Chondrocyte (in vitro differentiated cells): Measurements from ENCODE around the gene FGF19. TPM values are rescaled to one million over a fixed set of nuclear protein-coding genes. Genes with fewer than 3 reads are reported as not detected.

Experiments
- DNase-seq: peaks from one replicate; pipeline ENCODE4 v3.0.0; 2021; ENCODE audit warnings: mixed read lengths, low spot score
- H3K27ac Mint-ChIP-seq: one replicate; pipeline ENCODE4 v1.8.0; 2021; ENCODE audit warnings: mild to moderate bottlenecking, moderate library complexity, mixed read lengths; ENCODE audit not compliant: unreplicated experiment
- H3K27me3 Mint-ChIP-seq: 2 replicates; pipeline ENCODE4 v1.8.0; 2021; ENCODE audit warnings: low read depth, mixed read lengths
- H3K36me3 Mint-ChIP-seq: 2 replicates; pipeline ENCODE4 v1.8.0; 2021; ENCODE audit warnings: low read depth, mixed read lengths
- H3K4me1 Mint-ChIP-seq: 2 replicates; pipeline ENCODE4 v1.8.0; 2021; ENCODE audit warnings: low read depth, mild to moderate bottlenecking, mixed read lengths
- H3K4me3 Mint-ChIP-seq: one replicate; pipeline ENCODE4 v1.8.0; 2021; ENCODE audit warnings: mild to moderate bottlenecking, moderate library complexity, mixed read lengths; ENCODE audit not compliant: unreplicated experiment
- H3K9me3 Mint-ChIP-seq: 2 replicates; pipeline ENCODE4 v1.8.0; 2021; ENCODE audit warnings: low read depth, mixed read lengths
- total RNA-seq: library from RNA; stranded (reverse); gene quantifications from 3 replicates; pipeline ENCODE4 v1.2.1, GENCODE V29; 2021
- TF ChIP-seq, protein P1 (sequence below): fragments of 200-600 bp; sonication (generic); IDR thresholded peaks from 2 replicates; pipeline ENCODE4 v1.5.0; 2021; ENCODE audit warnings: antibody characterized with exemption, mild to moderate bottlenecking, moderate library complexity

Gene FGF19
- total RNA-seq, 1 donor from 2014 or later: not detected

DNA sequence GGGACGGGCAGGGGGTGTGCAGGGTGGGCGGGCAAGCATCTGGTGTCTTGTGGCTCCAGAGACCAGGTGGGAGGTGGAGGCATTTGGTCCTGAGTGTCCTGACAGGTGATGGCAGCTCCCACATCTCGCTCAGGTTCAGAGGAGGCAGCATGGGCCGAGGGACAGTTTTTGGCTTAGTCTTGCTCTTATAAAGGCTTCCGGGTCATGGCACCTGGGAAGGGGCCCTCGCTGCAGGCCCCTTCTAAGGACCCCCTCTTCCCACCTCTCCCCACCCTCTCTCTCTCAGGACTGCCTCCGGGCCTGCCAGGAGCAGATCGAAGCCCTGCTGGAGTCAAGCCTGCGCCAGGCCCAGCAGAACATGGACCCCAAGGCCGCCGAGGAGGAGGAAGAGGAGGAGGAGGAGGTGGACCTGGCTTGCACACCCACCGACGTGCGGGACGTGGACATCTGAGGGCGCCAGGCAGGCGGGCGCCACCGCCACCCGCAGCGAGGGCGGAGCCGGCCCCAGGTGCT lies 52.9 kb downstream of the FGF19 start:
- Mint-ChIP-seq H3K4me3 (no peak overlapping the region), H3K4me1 (peaks cover 2% of the 10 kb centered on the region), H3K27me3 (no peaks in the 10 kb centered on the region), H3K27ac (no peak overlapping the region), H3K36me3 (peaks cover 14% of the 10 kb centered on the region), H3K9me3 (no peaks in the 10 kb centered on the region)
- TF ChIP-seq, protein P1, sequence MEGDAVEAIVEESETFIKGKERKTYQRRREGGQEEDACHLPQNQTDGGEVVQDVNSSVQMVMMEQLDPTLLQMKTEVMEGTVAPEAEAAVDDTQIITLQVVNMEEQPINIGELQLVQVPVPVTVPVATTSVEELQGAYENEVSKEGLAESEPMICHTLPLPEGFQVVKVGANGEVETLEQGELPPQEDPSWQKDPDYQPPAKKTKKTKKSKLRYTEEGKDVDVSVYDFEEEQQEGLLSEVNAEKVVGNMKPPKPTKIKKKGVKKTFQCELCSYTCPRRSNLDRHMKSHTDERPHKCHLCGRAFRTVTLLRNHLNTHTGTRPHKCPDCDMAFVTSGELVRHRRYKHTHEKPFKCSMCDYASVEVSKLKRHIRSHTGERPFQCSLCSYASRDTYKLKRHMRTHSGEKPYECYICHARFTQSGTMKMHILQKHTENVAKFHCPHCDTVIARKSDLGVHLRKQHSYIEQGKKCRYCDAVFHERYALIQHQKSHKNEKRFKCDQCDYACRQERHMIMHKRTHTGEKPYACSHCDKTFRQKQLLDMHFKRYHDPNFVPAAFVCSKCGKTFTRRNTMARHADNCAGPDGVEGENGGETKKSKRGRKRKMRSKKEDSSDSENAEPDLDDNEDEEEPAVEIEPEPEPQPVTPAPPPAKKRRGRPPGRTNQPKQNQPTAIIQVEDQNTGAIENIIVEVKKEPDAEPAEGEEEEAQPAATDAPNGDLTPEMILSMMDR: no peak
- peak; percentile 88 for DNase-seq

- TF ChIP-seq, protein P1: no peak
- Mint-ChIP-seq H3K4me1 (peaks cover 2% of the 10 kb centered on the region), H3K9me3 (no peaks in the 10 kb centered on the region), H3K27me3 (no peaks in the 10 kb centered on the region), H3K4me3 (no peak overlapping the region), H3K36me3 (peaks cover 14% of the 10 kb centered on the region), H3K27ac (no peak overlapping the region)
- DNase-seq: peak; percentile 89
Observed at GRCh38 chr11:69650081-69650831, 53.6 kb downstream of the FGF19 start.

- Mint-ChIP-seq H3K27ac (no peak overlapping the region), H3K27me3 (no peaks in the 10 kb centered on the region), H3K4me1 (peaks cover 2% of the 10 kb centered on the region), H3K4me3 (no peak overlapping the region), H3K36me3 (peaks cover 14% of the 10 kb centered on the region), H3K9me3 (no peaks in the 10 kb centered on the region)
- TF ChIP-seq, protein P1: no peak
- DNase-seq: peak; percentile 35
Observed at GRCh38 chr11:69649576-69649900, 54.3 kb downstream of the FGF19 start.

DNA sequence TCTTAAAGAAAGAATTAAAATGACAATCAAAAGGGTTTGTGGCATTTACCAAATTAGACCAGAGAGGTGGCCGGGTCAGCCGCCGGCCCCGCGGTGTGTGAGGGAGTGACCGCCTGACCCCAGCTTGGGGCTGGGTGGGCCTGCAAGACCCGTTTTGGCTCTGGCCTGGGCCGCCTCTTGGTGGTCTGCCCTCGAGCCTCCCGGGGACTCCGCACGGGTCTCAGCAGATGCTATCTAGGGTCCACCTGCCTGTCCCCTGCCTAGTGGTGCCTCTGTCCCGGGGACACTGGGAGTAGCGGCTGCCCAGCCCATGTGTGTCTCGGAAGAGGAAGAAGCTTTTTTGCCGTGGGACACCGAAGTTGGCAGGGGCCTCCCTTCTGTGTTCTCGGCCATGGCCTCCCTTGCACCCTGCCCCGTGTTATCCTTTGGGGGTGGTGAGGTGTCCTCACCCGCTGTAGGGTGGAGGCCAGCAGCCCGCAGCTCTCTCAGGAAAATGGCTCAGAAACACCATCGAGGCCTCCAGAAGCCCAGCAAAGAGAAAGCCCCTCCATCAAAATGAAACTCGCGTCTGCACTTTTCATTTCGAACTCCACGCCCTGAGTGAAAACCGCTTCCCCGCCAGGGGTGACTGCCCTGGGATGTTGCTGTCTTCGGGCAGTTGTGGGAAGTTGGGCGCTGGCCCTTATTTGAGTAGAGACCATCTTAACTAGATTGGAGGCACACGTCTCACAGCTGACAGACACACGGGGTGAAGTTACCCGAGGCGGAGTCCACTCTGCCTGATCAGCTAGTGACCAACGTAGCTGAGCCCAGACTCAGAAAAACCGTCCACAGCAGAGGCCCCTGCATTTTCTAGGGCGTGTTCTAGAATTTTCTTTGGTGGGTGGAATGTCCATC lies 54.9 kb downstream of the FGF19 start:
- Mint-ChIP-seq H3K4me1 (peaks cover 5% of the 10 kb centered on the region), H3K36me3 (peaks cover 16% of the 10 kb centered on the region), H3K27me3 (no peaks in the 10 kb centered on the region), H3K27ac (no peak overlapping the region), H3K4me3 (no peak overlapping the region), H3K9me3 (no peaks in the 10 kb centered on the region)
- DNase-seq: peak; percentile 92
- TF ChIP-seq, protein P1: no peak

Other genes with a start within 250 kb of the FGF19 start
- not detected in 3 replicates for gene LINC01488, start 222.4 kb downstream of the FGF19 start, total RNA-seq
- gene CCND1, start 62.9 kb downstream of the FGF19 start, total RNA-seq: 129 to 300 TPM (median 130 TPM) in 3 replicates
- gene LTO1, start 28.7 kb downstream of the FGF19 start, total RNA-seq: 15.5 to 21.9 TPM (median 16.2 TPM) in 3 replicates
- not detected in 3 replicates for gene FGF4, start 71.3 kb upstream of the FGF19 start, total RNA-seq
- gene FGF3, start 115.4 kb upstream of the FGF19 start, total RNA-seq: not detected in 3 replicates